NCI-H345 treated with DMSO at 0.1 percent for 48 hours (cell line): ENCODE results near the gene SYT15.
"Not testable (repeated sequence)": the region's sequence is repeated elsewhere in the genome, so short reads cannot be mapped to it uniquely, and the experiment has no call there.

Experiments used
- DNase-seq: peaks from one replicate; lab custom pipeline; 2025; ENCODE audit not compliant: unreplicated experiment; lab: John Stamatoyannopoulos, UW

SYT15 gene

GRCh38 chr10:46556515-46557318 is 22.2 kb upstream of the SYT15 start, which contains the start of gene GPRIN2:
Gene GPRIN2 (minus strand): TSS chr10:46556658. CDS start chr10:46550736, 5,922 bp downstream.
- DNase-seq, result no peak

- no peak for DNase-seq
Observed at GRCh38 chr10:46557319-46558121, 21.4 kb upstream of the SYT15 start.

- no peak for DNase-seq
Observed at GRCh38 chr10:46558122-46558391, 20.9 kb upstream of the SYT15 start.

GRCh38 chr10:46558392-46559185 is 20.3 kb upstream of the SYT15 start:
- DNase-seq, result no peak

- DNase-seq, result no peak
Observed at GRCh38 chr10:46559231-46559671, 19.7 kb upstream of the SYT15 start.

- no peak for DNase-seq
Observed at GRCh38 chr10:46560381-46560780, 18.5 kb upstream of the SYT15 start.

- no peak for DNase-seq
Observed at GRCh38 chr10:46560952-46561351, 18.0 kb upstream of the SYT15 start.

- DNase-seq, result not testable (repeated sequence)
Observed at GRCh38 chr10:46565591-46566332, 13.2 kb upstream of the SYT15 start.

- not testable (repeated sequence) for DNase-seq
Observed at GRCh38 chr10:46567151-46567550, 11.8 kb upstream of the SYT15 start.

- not testable (repeated sequence) for DNase-seq
Observed at GRCh38 chr10:46570655-46571054, 8.3 kb upstream of the SYT15 start.

- DNase-seq, result not testable (repeated sequence)
Observed at GRCh38 chr10:46572765-46573164, 6.2 kb upstream of the SYT15 start.

- not testable (repeated sequence) for DNase-seq
Observed at GRCh38 chr10:46573314-46573713, 5.6 kb upstream of the SYT15 start.

GRCh38 chr10:46573884-46574283 is 5.0 kb upstream of the SYT15 start:
- not testable (repeated sequence) for DNase-seq

- not testable (repeated sequence) for DNase-seq
Observed at GRCh38 chr10:46577624-46578473, 1.1 kb upstream of the SYT15 start.

GRCh38 chr10:46579378-46579777 is 450 bp downstream of the SYT15 start:
- DNase-seq, result not testable (repeated sequence)

GRCh38 chr10:46581997-46582396 is 3.1 kb downstream of the SYT15 start:
- not testable (repeated sequence) for DNase-seq

GRCh38 chr10:46582568-46582967 is 3.6 kb downstream of the SYT15 start:
- DNase-seq, result not testable (repeated sequence)

- not testable (repeated sequence) for DNase-seq
Observed at GRCh38 chr10:46584196-46584595, 5.3 kb downstream of the SYT15 start.

GRCh38 chr10:46585246-46585645 is 6.3 kb downstream of the SYT15 start:
- not testable (repeated sequence) for DNase-seq

GRCh38 chr10:46587546-46587945 is 8.6 kb downstream of the SYT15 start:
- not testable (repeated sequence) for DNase-seq
